ENCODE results near the gene SFN. TPM values are rescaled to one million over a fixed set of nuclear protein-coding genes. Genes with fewer than 3 reads are reported as not detected.
A peak's percentile ranks its signal among the peaks of the same experiment; 100 is the strongest.

The SFN gene
- total and polyA plus RNA-seq, 2 of the 13 experiments (the other 11 are each of a cell fraction or from before 2014, with no cell fraction given) = 4.3 to 5.6 TPM

DNA sequence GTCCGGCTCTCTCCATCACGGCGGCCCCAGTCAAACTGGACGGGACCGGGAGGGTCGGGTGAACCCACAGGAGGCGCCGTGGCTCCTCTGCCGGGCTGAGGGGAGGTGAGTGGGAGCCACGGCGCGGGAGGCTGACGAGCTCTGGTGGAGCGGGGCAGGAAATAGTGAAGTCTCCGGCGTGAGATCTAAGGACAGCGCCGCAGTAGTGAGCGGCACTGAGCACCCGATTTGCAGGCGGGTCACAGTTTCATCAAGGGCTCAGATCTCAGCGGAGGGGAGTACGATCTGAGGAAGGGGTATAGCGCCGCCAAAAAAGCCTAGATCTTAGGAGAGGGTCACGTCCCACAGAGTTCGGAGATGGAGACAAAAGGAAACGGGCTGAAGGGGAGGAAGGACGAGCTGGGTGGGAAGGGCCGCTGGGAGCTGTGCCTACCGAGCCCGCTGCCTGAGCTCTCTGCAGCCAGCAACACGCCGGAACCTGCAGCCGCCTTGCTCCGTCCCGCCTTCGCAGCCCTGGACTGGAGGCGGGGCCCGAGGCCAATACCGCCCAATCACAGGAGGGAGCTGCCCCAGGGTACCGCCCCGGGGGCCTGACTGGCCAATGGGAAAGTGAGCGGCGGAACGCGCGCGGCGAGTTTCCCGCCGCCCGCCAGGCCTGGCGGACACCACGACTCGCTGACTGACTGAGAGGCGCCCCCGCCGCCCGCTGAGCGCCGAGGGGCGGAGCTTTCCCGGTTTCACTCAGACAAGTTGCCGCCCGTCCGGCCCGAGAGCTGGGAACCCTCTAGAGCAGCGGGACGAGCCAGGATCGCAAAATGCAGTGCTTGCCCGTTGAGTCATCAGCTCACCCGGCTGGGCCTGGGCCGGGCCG lies 1.9 kb downstream of the SFN start (continued):
- TF ChIP-seq, protein P1, sequence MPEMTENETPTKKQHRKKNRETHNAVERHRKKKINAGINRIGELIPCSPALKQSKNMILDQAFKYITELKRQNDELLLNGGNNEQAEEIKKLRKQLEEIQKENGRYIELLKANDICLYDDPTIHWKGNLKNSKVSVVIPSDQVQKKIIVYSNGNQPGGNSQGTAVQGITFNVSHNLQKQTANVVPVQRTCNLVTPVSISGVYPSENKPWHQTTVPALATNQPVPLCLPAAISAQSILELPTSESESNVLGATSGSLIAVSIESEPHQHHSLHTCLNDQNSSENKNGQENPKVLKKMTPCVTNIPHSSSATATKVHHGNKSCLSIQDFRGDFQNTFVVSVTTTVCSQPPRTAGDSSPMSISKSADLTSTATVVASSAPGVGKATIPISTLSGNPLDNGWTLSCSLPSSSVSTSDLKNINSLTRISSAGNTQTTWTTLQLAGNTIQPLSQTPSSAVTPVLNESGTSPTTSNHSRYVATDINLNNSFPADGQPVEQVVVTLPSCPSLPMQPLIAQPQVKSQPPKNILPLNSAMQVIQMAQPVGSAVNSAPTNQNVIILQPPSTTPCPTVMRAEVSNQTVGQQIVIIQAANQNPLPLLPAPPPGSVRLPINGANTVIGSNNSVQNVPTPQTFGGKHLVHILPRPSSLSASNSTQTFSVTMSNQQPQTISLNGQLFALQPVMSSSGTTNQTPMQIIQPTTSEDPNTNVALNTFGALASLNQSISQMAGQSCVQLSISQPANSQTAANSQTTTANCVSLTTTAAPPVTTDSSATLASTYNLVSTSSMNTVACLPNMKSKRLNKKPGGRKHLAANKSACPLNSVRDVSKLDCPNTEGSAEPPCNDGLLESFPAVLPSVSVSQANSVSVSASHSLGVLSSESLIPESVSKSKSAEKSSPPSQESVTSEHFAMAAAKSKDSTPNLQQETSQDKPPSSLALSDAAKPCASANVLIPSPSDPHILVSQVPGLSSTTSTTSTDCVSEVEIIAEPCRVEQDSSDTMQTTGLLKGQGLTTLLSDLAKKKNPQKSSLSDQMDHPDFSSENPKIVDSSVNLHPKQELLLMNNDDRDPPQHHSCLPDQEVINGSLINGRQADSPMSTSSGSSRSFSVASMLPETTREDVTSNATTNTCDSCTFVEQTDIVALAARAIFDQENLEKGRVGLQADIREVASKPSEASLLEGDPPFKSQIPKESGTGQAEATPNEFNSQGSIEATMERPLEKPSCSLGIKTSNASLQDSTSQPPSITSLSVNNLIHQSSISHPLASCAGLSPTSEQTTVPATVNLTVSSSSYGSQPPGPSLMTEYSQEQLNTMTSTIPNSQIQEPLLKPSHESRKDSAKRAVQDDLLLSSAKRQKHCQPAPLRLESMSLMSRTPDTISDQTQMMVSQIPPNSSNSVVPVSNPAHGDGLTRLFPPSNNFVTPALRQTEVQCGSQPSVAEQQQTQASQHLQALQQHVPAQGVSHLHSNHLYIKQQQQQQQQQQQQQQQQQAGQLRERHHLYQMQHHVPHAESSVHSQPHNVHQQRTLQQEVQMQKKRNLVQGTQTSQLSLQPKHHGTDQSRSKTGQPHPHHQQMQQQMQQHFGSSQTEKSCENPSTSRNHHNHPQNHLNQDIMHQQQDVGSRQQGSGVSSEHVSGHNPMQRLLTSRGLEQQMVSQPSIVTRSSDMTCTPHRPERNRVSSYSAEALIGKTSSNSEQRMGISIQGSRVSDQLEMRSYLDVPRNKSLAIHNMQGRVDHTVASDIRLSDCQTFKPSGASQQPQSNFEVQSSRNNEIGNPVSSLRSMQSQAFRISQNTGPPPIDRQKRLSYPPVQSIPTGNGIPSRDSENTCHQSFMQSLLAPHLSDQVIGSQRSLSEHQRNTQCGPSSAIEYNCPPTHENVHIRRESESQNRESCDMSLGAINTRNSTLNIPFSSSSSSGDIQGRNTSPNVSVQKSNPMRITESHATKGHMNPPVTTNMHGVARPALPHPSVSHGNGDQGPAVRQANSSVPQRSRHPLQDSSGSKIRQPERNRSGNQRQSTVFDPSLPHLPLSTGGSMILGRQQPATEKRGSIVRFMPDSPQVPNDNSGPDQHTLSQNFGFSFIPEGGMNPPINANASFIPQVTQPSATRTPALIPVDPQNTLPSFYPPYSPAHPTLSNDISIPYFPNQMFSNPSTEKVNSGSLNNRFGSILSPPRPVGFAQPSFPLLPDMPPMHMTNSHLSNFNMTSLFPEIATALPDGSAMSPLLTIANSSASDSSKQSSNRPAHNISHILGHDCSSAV (CRISPR knock-in tag; IDR thresholded peaks at IDR 0.05; ENCODE audit: borderline replicate concordance) = no peak
- 0 out of 2 replicates have a peak, but pooled peaks have one; percentile 3 for TF ChIP-seq RARA (CRISPR knock-in tag; IDR thresholded peaks at IDR 0.05)
- TF ChIP-seq, protein P2, sequence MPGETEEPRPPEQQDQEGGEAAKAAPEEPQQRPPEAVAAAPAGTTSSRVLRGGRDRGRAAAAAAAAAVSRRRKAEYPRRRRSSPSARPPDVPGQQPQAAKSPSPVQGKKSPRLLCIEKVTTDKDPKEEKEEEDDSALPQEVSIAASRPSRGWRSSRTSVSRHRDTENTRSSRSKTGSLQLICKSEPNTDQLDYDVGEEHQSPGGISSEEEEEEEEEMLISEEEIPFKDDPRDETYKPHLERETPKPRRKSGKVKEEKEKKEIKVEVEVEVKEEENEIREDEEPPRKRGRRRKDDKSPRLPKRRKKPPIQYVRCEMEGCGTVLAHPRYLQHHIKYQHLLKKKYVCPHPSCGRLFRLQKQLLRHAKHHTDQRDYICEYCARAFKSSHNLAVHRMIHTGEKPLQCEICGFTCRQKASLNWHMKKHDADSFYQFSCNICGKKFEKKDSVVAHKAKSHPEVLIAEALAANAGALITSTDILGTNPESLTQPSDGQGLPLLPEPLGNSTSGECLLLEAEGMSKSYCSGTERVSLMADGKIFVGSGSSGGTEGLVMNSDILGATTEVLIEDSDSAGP (CRISPR knock-in tag; IDR thresholded peaks at IDR 0.05; ENCODE audit: borderline replicate concordance) = peak; percentile 75; the same call in 1 of the 2 replicates
- TF ChIP-seq FOSL1 (CRISPR knock-in tag; IDR thresholded peaks at IDR 0.05; ENCODE audit: borderline replicate concordance) = no peak
- peak; percentile 64 for TF ChIP-seq ZFY (CRISPR knock-in tag; IDR thresholded peaks at IDR 0.05)
- no peak for TF ChIP-seq ZNF224 (CRISPR knock-in tag; IDR thresholded peaks at IDR 0.05)
- TF ChIP-seq ATF7 (IDR thresholded peaks at IDR 0.05) = no peak
- peak; percentile 9; the same call in 1 of the 2 replicates for TF ChIP-seq ATF7 (CRISPR knock-in tag; IDR thresholded peaks at IDR 0.05)
- TF ChIP-seq, protein P3, sequence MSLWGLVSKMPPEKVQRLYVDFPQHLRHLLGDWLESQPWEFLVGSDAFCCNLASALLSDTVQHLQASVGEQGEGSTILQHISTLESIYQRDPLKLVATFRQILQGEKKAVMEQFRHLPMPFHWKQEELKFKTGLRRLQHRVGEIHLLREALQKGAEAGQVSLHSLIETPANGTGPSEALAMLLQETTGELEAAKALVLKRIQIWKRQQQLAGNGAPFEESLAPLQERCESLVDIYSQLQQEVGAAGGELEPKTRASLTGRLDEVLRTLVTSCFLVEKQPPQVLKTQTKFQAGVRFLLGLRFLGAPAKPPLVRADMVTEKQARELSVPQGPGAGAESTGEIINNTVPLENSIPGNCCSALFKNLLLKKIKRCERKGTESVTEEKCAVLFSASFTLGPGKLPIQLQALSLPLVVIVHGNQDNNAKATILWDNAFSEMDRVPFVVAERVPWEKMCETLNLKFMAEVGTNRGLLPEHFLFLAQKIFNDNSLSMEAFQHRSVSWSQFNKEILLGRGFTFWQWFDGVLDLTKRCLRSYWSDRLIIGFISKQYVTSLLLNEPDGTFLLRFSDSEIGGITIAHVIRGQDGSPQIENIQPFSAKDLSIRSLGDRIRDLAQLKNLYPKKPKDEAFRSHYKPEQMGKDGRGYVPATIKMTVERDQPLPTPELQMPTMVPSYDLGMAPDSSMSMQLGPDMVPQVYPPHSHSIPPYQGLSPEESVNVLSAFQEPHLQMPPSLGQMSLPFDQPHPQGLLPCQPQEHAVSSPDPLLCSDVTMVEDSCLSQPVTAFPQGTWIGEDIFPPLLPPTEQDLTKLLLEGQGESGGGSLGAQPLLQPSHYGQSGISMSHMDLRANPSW (CRISPR knock-in tag; IDR thresholded peaks at IDR 0.05; ENCODE audit: borderline replicate concordance) = no peak
- TF ChIP-seq CENPX (CRISPR knock-in tag; IDR thresholded peaks at IDR 0.05) = no peak
- TF ChIP-seq ZNF720 (CRISPR knock-in tag; IDR thresholded peaks at IDR 0.05) = no peak
- peak; percentile 41; the same call in 1 of the 2 replicates for TF ChIP-seq ZNF776 (CRISPR knock-in tag; IDR thresholded peaks at IDR 0.05)
- TF ChIP-seq, protein P4, sequence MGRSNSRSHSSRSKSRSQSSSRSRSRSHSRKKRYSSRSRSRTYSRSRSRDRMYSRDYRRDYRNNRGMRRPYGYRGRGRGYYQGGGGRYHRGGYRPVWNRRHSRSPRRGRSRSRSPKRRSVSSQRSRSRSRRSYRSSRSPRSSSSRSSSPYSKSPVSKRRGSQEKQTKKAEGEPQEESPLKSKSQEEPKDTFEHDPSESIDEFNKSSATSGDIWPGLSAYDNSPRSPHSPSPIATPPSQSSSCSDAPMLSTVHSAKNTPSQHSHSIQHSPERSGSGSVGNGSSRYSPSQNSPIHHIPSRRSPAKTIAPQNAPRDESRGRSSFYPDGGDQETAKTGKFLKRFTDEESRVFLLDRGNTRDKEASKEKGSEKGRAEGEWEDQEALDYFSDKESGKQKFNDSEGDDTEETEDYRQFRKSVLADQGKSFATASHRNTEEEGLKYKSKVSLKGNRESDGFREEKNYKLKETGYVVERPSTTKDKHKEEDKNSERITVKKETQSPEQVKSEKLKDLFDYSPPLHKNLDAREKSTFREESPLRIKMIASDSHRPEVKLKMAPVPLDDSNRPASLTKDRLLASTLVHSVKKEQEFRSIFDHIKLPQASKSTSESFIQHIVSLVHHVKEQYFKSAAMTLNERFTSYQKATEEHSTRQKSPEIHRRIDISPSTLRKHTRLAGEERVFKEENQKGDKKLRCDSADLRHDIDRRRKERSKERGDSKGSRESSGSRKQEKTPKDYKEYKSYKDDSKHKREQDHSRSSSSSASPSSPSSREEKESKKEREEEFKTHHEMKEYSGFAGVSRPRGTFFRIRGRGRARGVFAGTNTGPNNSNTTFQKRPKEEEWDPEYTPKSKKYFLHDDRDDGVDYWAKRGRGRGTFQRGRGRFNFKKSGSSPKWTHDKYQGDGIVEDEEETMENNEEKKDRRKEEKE (IDR thresholded peaks at IDR 0.05) = no peak

Data from HepG2 (cell line).